ENCODE data around the gene CLIC5.

DNA sequence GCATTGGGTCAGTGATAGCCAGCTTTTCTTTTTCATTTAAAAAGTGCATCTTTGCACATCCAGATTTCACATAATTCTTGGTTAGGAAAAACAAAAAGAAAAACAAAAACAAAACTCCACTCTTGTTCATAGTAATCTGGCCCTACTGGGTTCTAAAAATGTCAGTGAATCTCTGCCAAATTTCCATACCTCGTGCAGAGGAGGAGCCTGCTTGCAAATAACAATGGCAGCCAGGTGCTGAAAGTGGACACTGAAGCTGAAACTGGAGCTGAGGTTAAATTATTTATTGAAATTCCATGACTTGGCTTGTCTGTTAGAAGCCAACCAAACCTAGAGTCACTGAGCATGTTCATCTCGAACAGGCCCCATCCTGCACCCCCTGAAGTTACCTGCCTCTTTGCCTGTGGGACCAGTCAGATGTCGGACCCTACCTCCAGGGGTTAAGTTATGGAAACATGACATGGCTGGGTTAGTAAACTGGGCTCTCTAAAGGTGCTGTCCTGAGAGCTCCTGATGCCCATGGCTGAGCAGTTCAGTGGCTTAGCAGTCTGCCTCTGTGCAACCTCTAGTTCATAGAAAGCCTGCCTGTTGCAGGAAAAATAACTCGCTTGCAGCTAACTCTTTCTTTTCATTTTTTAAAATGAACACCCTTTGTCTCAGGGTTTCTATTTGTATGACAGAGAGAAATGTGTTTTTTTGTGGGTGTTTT lies 42.7 kb downstream of the CLIC5 start:
- TF ChIP-seq CTCF (IDR thresholded peaks at IDR 0.05) (no peak), POLR2AphosphoS5 (IDR thresholded peaks at IDR 0.05; ENCODE audit: low read depth, low read length) (no peak)

Data from Panc1 (cell line).